K562 (cell line): Measurements from ENCODE around the gene SLC19A1. TPM values are rescaled to one million over a fixed set of nuclear protein-coding genes. Genes with fewer than 3 reads are reported as not detected.

ENCODE experiments used
- ATAC-seq: fragments of 200-7000 bp; cut with Tn5 transposase; 3 replicates; pipeline ENCODE4 v1.9.1; 2020; ENCODE audit warnings: moderate library complexity
- BruUV-seq: library from RNA; stranded (reverse); fragments of 400-500 nt; replicated peaks from 2 replicates; lab custom pipeline; 2021; lab: Mats Ljungman, UMichigan
- CTCF ChIA-PET: fragments of 300-600 bp; formaldehyde crosslinking; extraction: SDS; loops from one replicate; lab custom pipeline; 2021; ENCODE audit warnings: low intra/inter-chr PET ratio; lab: Yijun Ruan, JAX
- POLR2A ChIA-PET: fragments of 300-600, 350-650 bp; sonication (Branson Sonifier 250); formaldehyde crosslinking; extraction: SDS; loops from one replicate; lab custom pipeline; 2021; ENCODE audit warnings: antibody characterized with exemption, inconsistent platforms; lab: Yijun Ruan, JAX
- DNase-seq, 4 experiments: peaks; one replicate each; pipeline versions ENCODE4 v3.0.0 to v3.0.0-alpha.2; 2011 to 2018; ENCODE audit warnings: low spot score in 3 of 4, mixed read lengths in 3 of 4; ENCODE audit errors: extremely low read depth in 1 of 4
- FAIRE-seq: peaks from 2 replicates; lab custom pipeline; 2011; peaks lifted over from hg19 to GRCh38; lab: Jason Lieb, UNC
- H2AFZ ChIP-seq: 2 replicates; pipeline ENCODE4 v1.6.0; 2011; ENCODE audit warnings: low read depth, low read length, control low read depth, inconsistent platforms
- H3K27ac ChIP-seq: fragments of 200-600 bp; 3 replicates; pipeline ENCODE4 v1.8.0; 2011; ENCODE audit warnings: low read depth, mild to moderate bottlenecking, control low read depth, inconsistent platforms, low read length, moderate library complexity, mixed read lengths; ENCODE audit errors: extremely low read depth
- H3K27me3 ChIP-seq, 2 experiments: fragments of 300-600 bp in 1 of 2; 2 replicates in 1 of 2; 3 replicates in 1 of 2; pipeline versions ENCODE4 v1.6.0 to v1.8.0; 2011; ENCODE audit warnings: inconsistent platforms in 2 of 2, low read length in 2 of 2, mild to moderate bottlenecking in 1 of 2, mixed read lengths in 1 of 2, moderate library complexity in 1 of 2; ENCODE audit not compliant: control insufficient read depth in 2 of 2, insufficient read depth in 2 of 2
- H3K36me3 ChIP-seq: fragments of 300-600 bp; 3 replicates; pipeline ENCODE4 v1.8.0; 2011; ENCODE audit warnings: mild to moderate bottlenecking, low read length, inconsistent platforms; ENCODE audit not compliant: control insufficient read depth, insufficient read depth
- H3K4me1 ChIP-seq, 2 experiments: fragments of 200-600 bp in 1 of 2; replicated peaks in 1 of 2; 2 replicates in 1 of 2; 3 replicates in 1 of 2; pipeline versions ENCODE4 v1.5.1 to v1.8.0; 2011; ENCODE audit warnings: inconsistent platforms in 2 of 2, low read length in 2 of 2, mild to moderate bottlenecking in 1 of 2, mixed read lengths in 1 of 2, moderate library complexity in 1 of 2; ENCODE audit not compliant: control insufficient read depth in 2 of 2, insufficient read depth in 2 of 2
- H3K4me2 ChIP-seq: 2 replicates; pipeline ENCODE4 v1.6.1; 2011; ENCODE audit warnings: low read length, control low read depth, inconsistent platforms, mixed read lengths; ENCODE audit not compliant: insufficient read depth
- H3K4me3 ChIP-seq: fragments of 200-600 bp; sonication (generic), shearing (Covaris generic); 2 replicates; pipeline ENCODE4 v1.5.1; 2016; ENCODE audit warnings: control low read depth, inconsistent platforms
- H3K79me2 ChIP-seq: fragments of 200-600 bp; 3 replicates; pipeline ENCODE4 v1.8.0; 2011; ENCODE audit warnings: low read length, inconsistent platforms; ENCODE audit not compliant: control insufficient read depth, insufficient read depth
- H3K9ac ChIP-seq, 2 experiments: 2 replicates each; pipeline versions ENCODE4 v1.6.0 to v1.6.1; 2011; ENCODE audit warnings: low read depth in 2 of 2, low read length in 2 of 2, control low read depth in 1 of 2, inconsistent platforms in 1 of 2, mild to moderate bottlenecking in 1 of 2, mixed read lengths in 1 of 2; ENCODE audit not compliant: insufficient read depth in 1 of 2
- H3K9me1 ChIP-seq: one replicate; pipeline ENCODE4 v1.6.0; 2011; ENCODE audit warnings: inconsistent platforms, mild to moderate bottlenecking, low read length, moderate library complexity; ENCODE audit not compliant: control insufficient read depth, insufficient read depth
- H3K9me3 ChIP-seq: replicated peaks from 2 replicates; pipeline ENCODE4 v1.5.1; 2011; ENCODE audit warnings: low read depth, low read length, inconsistent platforms; ENCODE audit not compliant: control insufficient read depth, insufficient read depth
- H4K20me1 ChIP-seq: replicated peaks from 2 replicates; pipeline ENCODE4 v1.6.1; 2011; ENCODE audit warnings: low read length, inconsistent platforms, mixed read lengths; ENCODE audit not compliant: control insufficient read depth, insufficient read depth
- BCOR ChIP-seq: fragments of 450-650 bp; IDR thresholded peaks from 2 replicates; pipeline ENCODE4 v1.6.1; 2016
- MCM3 ChIP-seq: fragments of 450-650 bp; IDR thresholded peaks from 2 replicates; pipeline ENCODE4 v1.6.1; 2016
- TAF9B ChIP-seq: fragments of 450-650 bp; IDR thresholded peaks from 2 replicates; pipeline ENCODE4 v1.6.1; 2018; ENCODE audit warnings: mild to moderate bottlenecking; ENCODE audit not compliant: partially characterized antibody
- U2AF2 ChIP-seq: fragments of 200-400 bp; formaldehyde crosslinking; optimal IDR thresholded peaks from 2 replicates; pipeline ENCODE3; 2017; ENCODE audit warnings: low read depth, mild to moderate bottlenecking, low read length
- ZNF282 ChIP-seq: sonication (generic); formaldehyde crosslinking; IDR thresholded peaks from 2 replicates; pipeline ENCODE4 v1.8.1; 2023; ENCODE audit warnings: missing genetic modification reagents
- ZNF316 ChIP-seq: fragments of 450-650 bp; IDR thresholded peaks from 2 replicates; pipeline ENCODE4 v1.6.1; 2016
- WGBS: fragments of 100-300 bp; shearing (Covaris generic); methylation state at CpG from one replicate; pipeline ENCODE4 v1.1.6; 2016; ENCODE audit warnings: low coverage, mixed read lengths; ENCODE audit not compliant: insufficient coverage; ENCODE audit errors: missing lambda C conversion rate; 5-methylcytosine and 5-hydroxymethylcytosine counted together
- in situ Hi-C: fragments of 300-500 bp; cut with MboI; formaldehyde crosslinking; loops from 4 replicates; pipeline ENCODE4 v1.15.0; 2018; ENCODE audit warnings: inconsistent platforms, mixed read lengths
- intact Hi-C: fragments of 100-400 bp; cut with micrococcal nuclease; formaldehyde crosslinking; loops from 2 replicates; pipeline ENCODE4 v1.14.2; 2022
- polyA plus RNA-seq, 8 experiments: library from polyadenylated mRNA; depleted of rRNA in 4 of 8; stranded (reverse) in 5 of 8; unstranded in 3 of 8; fragments of >200 nt; fragmentation: Nextera tagmentation in 2 of 8; fragmentation: Illumina TruSeq in 1 of 8; extraction: Ambion mirVana in 2 of 8; extraction: Trizol in 1 of 8; gene quantifications; 2 replicates each; pipeline versions ENCODE4 v1.2.1 to v1.2.3, GENCODE V29; 2011 to 2014; ENCODE audit warnings: inconsistent platforms in 1 of 8, missing spikeins in 1 of 8
- total RNA-seq, 7 experiments: library from RNA; depleted of rRNA in 6 of 7; stranded (reverse); fragments of >200 nt in 6 of 7; fragmentation: Illumina TruSeq in 2 of 7; extraction: Trizol in 2 of 7; gene quantifications; 2 replicates each; pipeline versions ENCODE4 v1.2.1 to v1.2.3, GENCODE V29; 2011 to 2021; ENCODE audit warnings: low replicate concordance in 1 of 7
- TF ChIP-seq, protein P1 (sequence below), 2 experiments: fragments of 450-650 bp in 1 of 2; IDR thresholded peaks; 2 replicates each; pipeline ENCODE4 v1.6.1; 2011 to 2017; ENCODE audit warnings: low read depth in 2 of 2, antibody characterized with exemption in 1 of 2, borderline replicate concordance in 1 of 2, low read length in 1 of 2, mild to moderate bottlenecking in 1 of 2, mixed read lengths in 1 of 2; ENCODE audit not compliant: control insufficient read depth in 1 of 2
- TF ChIP-seq, protein P2 (sequence below), 3 experiments: IDR thresholded peaks in 2 of 3; conservative IDR thresholded peaks in 1 of 3; 2 replicates each; pipeline ENCODE4 v1.5.1; 2011 to 2012; ENCODE audit warnings: low read length in 3 of 3, mild to moderate bottlenecking in 3 of 3, control low read depth in 2 of 3, improper control_type of control experiment in 1 of 3, inconsistent platforms in 1 of 3, low read depth in 1 of 3, mixed read lengths in 1 of 3, moderate library complexity in 1 of 3; ENCODE audit not compliant: insufficient read depth in 2 of 3

SLC19A1 gene
- total and polyA plus RNA-seq, 9 of the 15 experiments (the other 6 are each of a cell fraction or from before 2014, with no cell fraction given) = 0.65 to 88.7 (median 12.0) TPM

DNA sequence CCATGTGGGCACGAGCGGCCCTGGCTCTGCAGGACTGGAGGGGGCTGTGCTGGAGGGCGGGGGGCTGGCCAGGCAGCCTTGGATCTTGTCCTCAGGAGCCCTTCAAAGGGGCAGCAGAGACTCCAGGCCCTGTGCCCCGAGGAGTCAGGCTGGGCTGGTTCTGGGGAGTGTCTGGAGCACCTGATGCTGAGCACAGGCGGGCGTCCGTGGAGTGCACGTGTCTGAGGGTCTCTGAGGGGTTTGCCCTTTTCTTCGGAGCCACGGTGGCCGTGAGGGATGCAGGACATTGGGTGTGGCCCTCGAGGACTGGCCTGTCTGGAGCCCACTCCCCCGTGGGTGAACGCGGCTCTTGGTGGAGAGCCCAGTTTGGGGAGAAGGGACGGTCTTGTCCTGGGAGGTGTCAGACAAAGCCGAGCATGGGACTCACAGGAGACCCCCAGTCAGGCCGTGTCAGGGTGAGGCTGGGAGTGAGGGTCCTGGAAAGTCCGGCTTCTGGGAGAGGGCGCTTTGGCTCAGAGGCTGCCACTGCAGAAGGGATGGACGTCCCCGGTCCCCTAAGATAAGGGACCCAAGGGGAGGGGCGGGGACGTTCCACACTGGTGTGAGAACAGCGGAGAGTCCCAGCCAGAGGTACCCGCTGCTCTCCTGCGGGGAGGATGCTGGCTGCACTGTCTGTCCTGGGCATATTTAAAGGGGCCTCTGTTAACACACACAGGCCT, 76.5 kb downstream of the SLC19A1 start:
- no peak overlapping the region for H3K4me3 ChIP-seq
- no TSS peak for BruUV-seq
- peaks cover 58% of the 10 kb centered on the region for H4K20me1 ChIP-seq
- in situ Hi-C loops = no loop called here
- no peaks in the 10 kb centered on the region for H3K36me3 ChIP-seq
- DNase-seq (no peak), ATAC-seq (peak; percentile 44), FAIRE-seq (no peak)
- H3K9me3 ChIP-seq = no peaks in the 10 kb centered on the region
- TF ChIP-seq MCM3 (no peak), TAF9B (no peak), U2AF2 (no peak), ZNF316 (no peak), BCOR (no peak), ZNF282 (no peak)
- TF ChIP-seq, protein P1, sequence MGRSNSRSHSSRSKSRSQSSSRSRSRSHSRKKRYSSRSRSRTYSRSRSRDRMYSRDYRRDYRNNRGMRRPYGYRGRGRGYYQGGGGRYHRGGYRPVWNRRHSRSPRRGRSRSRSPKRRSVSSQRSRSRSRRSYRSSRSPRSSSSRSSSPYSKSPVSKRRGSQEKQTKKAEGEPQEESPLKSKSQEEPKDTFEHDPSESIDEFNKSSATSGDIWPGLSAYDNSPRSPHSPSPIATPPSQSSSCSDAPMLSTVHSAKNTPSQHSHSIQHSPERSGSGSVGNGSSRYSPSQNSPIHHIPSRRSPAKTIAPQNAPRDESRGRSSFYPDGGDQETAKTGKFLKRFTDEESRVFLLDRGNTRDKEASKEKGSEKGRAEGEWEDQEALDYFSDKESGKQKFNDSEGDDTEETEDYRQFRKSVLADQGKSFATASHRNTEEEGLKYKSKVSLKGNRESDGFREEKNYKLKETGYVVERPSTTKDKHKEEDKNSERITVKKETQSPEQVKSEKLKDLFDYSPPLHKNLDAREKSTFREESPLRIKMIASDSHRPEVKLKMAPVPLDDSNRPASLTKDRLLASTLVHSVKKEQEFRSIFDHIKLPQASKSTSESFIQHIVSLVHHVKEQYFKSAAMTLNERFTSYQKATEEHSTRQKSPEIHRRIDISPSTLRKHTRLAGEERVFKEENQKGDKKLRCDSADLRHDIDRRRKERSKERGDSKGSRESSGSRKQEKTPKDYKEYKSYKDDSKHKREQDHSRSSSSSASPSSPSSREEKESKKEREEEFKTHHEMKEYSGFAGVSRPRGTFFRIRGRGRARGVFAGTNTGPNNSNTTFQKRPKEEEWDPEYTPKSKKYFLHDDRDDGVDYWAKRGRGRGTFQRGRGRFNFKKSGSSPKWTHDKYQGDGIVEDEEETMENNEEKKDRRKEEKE (IDR thresholded peaks at IDR 0.05; ENCODE audit: borderline replicate concordance in 1 of 2, control insufficient read depth in 1 of 2, low read depth in 2 of 2, low read length in 1 of 2) = no peak
- TF ChIP-seq, protein P2, sequence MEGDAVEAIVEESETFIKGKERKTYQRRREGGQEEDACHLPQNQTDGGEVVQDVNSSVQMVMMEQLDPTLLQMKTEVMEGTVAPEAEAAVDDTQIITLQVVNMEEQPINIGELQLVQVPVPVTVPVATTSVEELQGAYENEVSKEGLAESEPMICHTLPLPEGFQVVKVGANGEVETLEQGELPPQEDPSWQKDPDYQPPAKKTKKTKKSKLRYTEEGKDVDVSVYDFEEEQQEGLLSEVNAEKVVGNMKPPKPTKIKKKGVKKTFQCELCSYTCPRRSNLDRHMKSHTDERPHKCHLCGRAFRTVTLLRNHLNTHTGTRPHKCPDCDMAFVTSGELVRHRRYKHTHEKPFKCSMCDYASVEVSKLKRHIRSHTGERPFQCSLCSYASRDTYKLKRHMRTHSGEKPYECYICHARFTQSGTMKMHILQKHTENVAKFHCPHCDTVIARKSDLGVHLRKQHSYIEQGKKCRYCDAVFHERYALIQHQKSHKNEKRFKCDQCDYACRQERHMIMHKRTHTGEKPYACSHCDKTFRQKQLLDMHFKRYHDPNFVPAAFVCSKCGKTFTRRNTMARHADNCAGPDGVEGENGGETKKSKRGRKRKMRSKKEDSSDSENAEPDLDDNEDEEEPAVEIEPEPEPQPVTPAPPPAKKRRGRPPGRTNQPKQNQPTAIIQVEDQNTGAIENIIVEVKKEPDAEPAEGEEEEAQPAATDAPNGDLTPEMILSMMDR (IDR thresholded peaks at IDR 0.05 in 2 of 3, conservative IDR thresholded peaks at IDR 0.05 in 1 of 3; ENCODE audit: insufficient read depth in 2 of 3, low read depth in 1 of 3, low read length in 3 of 3) = no peak
- ChIA-PET POLR2A (interaction anchor here (0.5 kb wide), 1 partner anchor 312 kb away, joined by 4 read pairs; no protein-coding TSS in a partner anchor), CTCF (no interaction called here)
- intact Hi-C loops = no loop called here
- no peak overlapping the region for H3K4me2 ChIP-seq
- peaks cover 12 to 43% of the 10 kb centered on the region in 2 experiments; a peak in 4 of 5 replicates for H3K27me3 ChIP-seq
- H3K9me1 ChIP-seq = peaks cover 3% of the 10 kb centered on the region
- no peaks in the 10 kb centered on the region for H3K79me2 ChIP-seq
- 10% methylated on average over 24 of the region's 27 CpGs for WGBS
- no peak overlapping the region for H3K27ac ChIP-seq
- H3K9ac ChIP-seq = no peak overlapping the region
- peaks cover 0 to 48% of the 10 kb centered on the region in 2 experiments; a peak in 4 of 5 replicates for H3K4me1 ChIP-seq
- H2AFZ ChIP-seq = no peak overlapping the region
